OCI-LY7 (cell line): ENCODE results near the gene TNFAIP8. TPM values are rescaled to one million over a fixed set of nuclear protein-coding genes. Genes with fewer than 3 reads are reported as not detected.

Experiments
- BruUV-seq: library from RNA; stranded (reverse); fragments of 400-500 nt; replicated peaks from 2 replicates; lab custom pipeline; 2021; lab: Mats Ljungman, UMichigan
- CTCF ChIA-PET: fragments of 300-600 bp; sonication (Branson Sonifier 250); formaldehyde crosslinking; loops from one replicate; lab custom pipeline; 2022; ENCODE audit warnings: antibody characterized with exemption; ENCODE audit not compliant: unreplicated experiment; lab: Charles Lee
- POLR2A ChIA-PET: fragments of 300-600 bp; sonication (Branson Sonifier 250); formaldehyde crosslinking; loops from one replicate; lab custom pipeline; 2022; ENCODE audit warnings: antibody characterized with exemption; lab: Charles Lee
- DNase-seq: peaks from one replicate; pipeline ENCODE4 v3.0.0-alpha.2; 2015; ENCODE audit warnings: low spot score
- H2AFZ ChIP-seq: fragments of 200-600 bp; sonication (generic), shearing (Covaris generic); 2 replicates; pipeline ENCODE4 v1.6.1; 2014; ENCODE audit warnings: mild to moderate bottlenecking, antibody characterized with exemption, low read length, moderate library complexity
- H3K27ac ChIP-seq: fragments of 200-600 bp; sonication (generic); 2 replicates; pipeline ENCODE4 v1.5.1; 2014; ENCODE audit warnings: mixed run types, low read depth, mild to moderate bottlenecking, moderate library complexity, low read length, inconsistent platforms; ENCODE audit not compliant: poor library complexity, severe bottlenecking
- H3K36me3 ChIP-seq: fragments of 200-600 bp; sonication (generic); 2 replicates; pipeline ENCODE4 v1.6.1; 2014; ENCODE audit warnings: mild to moderate bottlenecking, antibody characterized with exemption, low read length, moderate library complexity, mixed read lengths; ENCODE audit not compliant: insufficient read depth
- H3K4me1 ChIP-seq: fragments of 200-600 bp; sonication (generic); 2 replicates; pipeline ENCODE4 v1.5.1; 2014; ENCODE audit warnings: mild to moderate bottlenecking, low read length; ENCODE audit not compliant: insufficient read depth, poor library complexity, severe bottlenecking
- H3K4me2 ChIP-seq: fragments of 200-600 bp; sonication (generic); 2 replicates; pipeline ENCODE4 v1.6.1; 2014; ENCODE audit warnings: mild to moderate bottlenecking, low read length
- H3K4me3 ChIP-seq: fragments of 200-600 bp; sonication (generic); 2 replicates; pipeline ENCODE4 v1.5.1; 2014; ENCODE audit warnings: mild to moderate bottlenecking, low read depth, low read length; ENCODE audit not compliant: poor library complexity, severe bottlenecking
- H3K79me2 ChIP-seq: fragments of 200-600 bp; sonication (generic); 2 replicates; pipeline ENCODE4 v1.6.1; 2016; ENCODE audit warnings: low read depth, mild to moderate bottlenecking, low read length, moderate library complexity, mixed read lengths; ENCODE audit not compliant: insufficient read depth
- H3K9me2 ChIP-seq: fragments of 200-600 bp; sonication (generic); 2 replicates; pipeline ENCODE4 v1.6.1; 2016; ENCODE audit warnings: mild to moderate bottlenecking, low read length, mixed read lengths; ENCODE audit not compliant: insufficient read depth
- H3K9me3 ChIP-seq: fragments of 200-600 bp; sonication (generic); 2 replicates; pipeline ENCODE4 v1.6.1; 2014; ENCODE audit warnings: mild to moderate bottlenecking, mixed run types, low read length, mixed read lengths
- H4K20me1 ChIP-seq: fragments of 200-600 bp; sonication (generic); 2 replicates; pipeline ENCODE4 v1.6.1; 2014; ENCODE audit warnings: mild to moderate bottlenecking, antibody characterized with exemption, low read length, moderate library complexity, mixed read lengths; ENCODE audit not compliant: insufficient read depth
- CTCF ChIP-seq: fragments of 200-600 bp; sonication (generic); conservative IDR thresholded peaks from 2 replicates; pipeline ENCODE4 v1.5.1; 2014; ENCODE audit warnings: mild to moderate bottlenecking, antibody characterized with exemption, low read length, moderate library complexity, mixed read lengths
- EZH2phosphoT487 ChIP-seq: fragments of 200-600 bp; sonication (generic); IDR thresholded peaks from 2 replicates; pipeline ENCODE4 v1.6.1; 2018; ENCODE audit warnings: low read depth, borderline replicate concordance, mild to moderate bottlenecking, mixed run types, antibody characterized with exemption, low read length, moderate library complexity, mixed read lengths
- intact Hi-C: fragments of 100-400 bp; cut with micrococcal nuclease; formaldehyde crosslinking; loops from one replicate; pipeline ENCODE4 v1.10.0; 2022; ENCODE audit not compliant: unreplicated experiment
- total RNA-seq, 2 experiments: library from RNA; depleted of rRNA in 1 of 2; stranded (reverse); fragments of >200 nt in 1 of 2; shearing (Covaris generic) in 1 of 2; gene quantifications; 2 replicates each; pipeline ENCODE4 v1.2.3, GENCODE V29; 2014 to 2022

TNFAIP8 gene
- total RNA-seq, 2 experiments from 2014 or later: 75.4 to 95.1 TPM

GRCh38 chr5:119388619-119389190 lies 32.9 kb downstream of the TNFAIP8 start:
- intact Hi-C loops: no loop called here
- peaks cover 87% of the 10 kb centered on the region for H3K4me1 ChIP-seq

GRCh38 chr5:119389288-119390030 lies 33.6 kb downstream of the TNFAIP8 start:
- H3K4me2 ChIP-seq: peak overlapping the region; percentile 62
- no peaks in the 10 kb centered on the region for H3K9me2 ChIP-seq
- ChIA-PET CTCF (interaction anchor here (0.9 to 1.2 kb wide), 2 partner anchors 22 to 56 kb away, joined by 3 to 4 read pairs; no protein-coding TSS in a partner anchor), POLR2A (interaction anchor here (0.6 to 2.7 kb wide), 10 partner anchors 8 to 420 kb away, joined by 3 to 13 read pairs (median 6); no protein-coding TSS in a partner anchor)
- BruUV-seq: no TSS peak
- H3K9me3 ChIP-seq: no peaks in the 10 kb centered on the region
- H4K20me1 ChIP-seq: peaks cover 4% of the 10 kb centered on the region; the same call in 1 of the 2 replicates
- TF ChIP-seq EZH2phosphoT487: no peak
- no peak for TF ChIP-seq CTCF
- H3K27ac ChIP-seq: peak overlapping the region; percentile 67
- no peak for DNase-seq
- no peak overlapping the region for H2AFZ ChIP-seq
- H3K4me3 ChIP-seq: peak overlapping the region; percentile 17
- intact Hi-C loops: loop anchor here (2.0 kb wide), 1 partner anchor 19 kb away; no protein-coding TSS in a partner anchor
- peaks cover 87% of the 10 kb centered on the region for H3K4me1 ChIP-seq
- H3K79me2 ChIP-seq: peaks cover 84% of the 10 kb centered on the region
- H3K36me3 ChIP-seq: peaks cover 27% of the 10 kb centered on the region

More at GRCh38 chr5:119388619-119389190, 32.9 kb downstream of the TNFAIP8 start:
- Histone ChIP-seq H3K4me2 (peak overlapping the region; percentile 62), H3K79me2 (peaks cover 84% of the 10 kb centered on the region), H4K20me1 (no peaks in the 10 kb centered on the region), H3K9me3 (no peaks in the 10 kb centered on the region), H2AFZ (no peak overlapping the region), H3K9me2 (no peaks in the 10 kb centered on the region), H3K4me3 (no peak overlapping the region), H3K36me3 (peaks cover 21% of the 10 kb centered on the region), H3K27ac (peak overlapping the region; percentile 67)
- no TSS peak for BruUV-seq
- CTCF ChIA-PET: no interaction called here
- DNase-seq: no peak
- TF ChIP-seq CTCF (no peak), EZH2phosphoT487 (no peak)
- POLR2A ChIA-PET: interaction anchor here (0.6 to 1.9 kb wide), 6 partner anchors 8 to 419 kb away, joined by 3 to 11 read pairs (median 4); no protein-coding TSS in a partner anchor
